Nephron progenitor cell (in vitro differentiated cells): ENCODE results near the gene ADAT2.

Experiments used
- DNase-seq: peaks from one replicate; pipeline ENCODE4 v3.0.0; 2021
- H3K27ac Mint-ChIP-seq: 2 replicates; pipeline ENCODE4 v1.8.0; 2021; ENCODE audit warnings: mild to moderate bottlenecking, moderate library complexity, mixed read lengths
- H3K27me3 Mint-ChIP-seq: 2 replicates; pipeline ENCODE4 v1.8.0; 2021; ENCODE audit warnings: mild to moderate bottlenecking, low read depth, mixed read lengths; ENCODE audit not compliant: poor library complexity
- H3K36me3 Mint-ChIP-seq: 2 replicates; pipeline ENCODE4 v1.8.0; 2021; ENCODE audit warnings: low read depth, mixed read lengths
- H3K4me1 Mint-ChIP-seq: 2 replicates; pipeline ENCODE4 v1.8.0; 2021; ENCODE audit warnings: mixed read lengths
- H3K4me3 Mint-ChIP-seq: 2 replicates; pipeline ENCODE4 v1.8.0; 2021; ENCODE audit warnings: mild to moderate bottlenecking, moderate library complexity, mixed read lengths
- H3K9me3 Mint-ChIP-seq: 2 replicates; pipeline ENCODE4 v1.8.0; 2021; ENCODE audit warnings: mild to moderate bottlenecking, moderate library complexity, mixed read lengths
- TF ChIP-seq, protein P1 (sequence below): fragments of 200-600 bp; sonication (generic); IDR thresholded peaks from 2 replicates; pipeline ENCODE4 v1.5.0; 2021; ENCODE audit warnings: antibody characterized with exemption

ADAT2 gene

DNA sequence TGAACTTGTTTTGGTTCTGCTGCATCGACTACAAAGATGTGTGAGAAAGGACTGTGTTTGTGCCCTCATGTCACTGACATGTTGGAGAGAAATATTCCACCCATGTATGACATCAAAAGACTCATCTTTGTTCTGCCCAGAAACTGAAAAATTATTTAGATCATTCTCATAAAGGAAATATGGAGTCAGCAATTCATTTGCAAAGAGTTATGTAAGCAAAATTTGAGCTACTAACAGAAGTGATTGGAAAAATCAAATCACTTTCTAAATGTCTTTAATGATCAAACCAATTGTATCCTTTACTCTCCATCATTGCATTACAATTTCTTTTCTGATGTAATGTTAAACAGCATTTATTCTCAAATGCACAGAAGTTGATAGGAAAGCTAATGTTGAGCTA lies 19.3 kb downstream of the ADAT2 start:
- no peak overlapping the region for H3K4me3 Mint-ChIP-seq
- TF ChIP-seq, protein P1, sequence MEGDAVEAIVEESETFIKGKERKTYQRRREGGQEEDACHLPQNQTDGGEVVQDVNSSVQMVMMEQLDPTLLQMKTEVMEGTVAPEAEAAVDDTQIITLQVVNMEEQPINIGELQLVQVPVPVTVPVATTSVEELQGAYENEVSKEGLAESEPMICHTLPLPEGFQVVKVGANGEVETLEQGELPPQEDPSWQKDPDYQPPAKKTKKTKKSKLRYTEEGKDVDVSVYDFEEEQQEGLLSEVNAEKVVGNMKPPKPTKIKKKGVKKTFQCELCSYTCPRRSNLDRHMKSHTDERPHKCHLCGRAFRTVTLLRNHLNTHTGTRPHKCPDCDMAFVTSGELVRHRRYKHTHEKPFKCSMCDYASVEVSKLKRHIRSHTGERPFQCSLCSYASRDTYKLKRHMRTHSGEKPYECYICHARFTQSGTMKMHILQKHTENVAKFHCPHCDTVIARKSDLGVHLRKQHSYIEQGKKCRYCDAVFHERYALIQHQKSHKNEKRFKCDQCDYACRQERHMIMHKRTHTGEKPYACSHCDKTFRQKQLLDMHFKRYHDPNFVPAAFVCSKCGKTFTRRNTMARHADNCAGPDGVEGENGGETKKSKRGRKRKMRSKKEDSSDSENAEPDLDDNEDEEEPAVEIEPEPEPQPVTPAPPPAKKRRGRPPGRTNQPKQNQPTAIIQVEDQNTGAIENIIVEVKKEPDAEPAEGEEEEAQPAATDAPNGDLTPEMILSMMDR: no peak
- no peaks in the 10 kb centered on the region for H3K4me1 Mint-ChIP-seq
- H3K9me3 Mint-ChIP-seq: no peaks in the 10 kb centered on the region
- no peak for DNase-seq
- peaks cover 17% of the 10 kb centered on the region for H3K36me3 Mint-ChIP-seq
- H3K27ac Mint-ChIP-seq: no peak overlapping the region
- H3K27me3 Mint-ChIP-seq: no peaks in the 10 kb centered on the region

- peak overlapping the region; percentile 24 for H3K27ac Mint-ChIP-seq
- H3K9me3 Mint-ChIP-seq: no peaks in the 10 kb centered on the region
- H3K4me1 Mint-ChIP-seq: no peaks in the 10 kb centered on the region
- peaks cover 13% of the 10 kb centered on the region for H3K36me3 Mint-ChIP-seq
- no peak for DNase-seq
- no peak overlapping the region for H3K4me3 Mint-ChIP-seq
- TF ChIP-seq, protein P1: no peak
- H3K27me3 Mint-ChIP-seq: no peaks in the 10 kb centered on the region
These were observed 20.5 kb downstream of the ADAT2 start for GRCh38 chr6:143429970-143430369.

GRCh38 chr6:143427109-143427817 lies 23.2 kb downstream of the ADAT2 start:
- TF ChIP-seq, protein P1: peak; percentile 95
- H3K27me3 Mint-ChIP-seq: no peaks in the 10 kb centered on the region
- peak; percentile 79 for DNase-seq
- H3K27ac Mint-ChIP-seq: no peak overlapping the region
- no peaks in the 10 kb centered on the region for H3K9me3 Mint-ChIP-seq
- H3K36me3 Mint-ChIP-seq: peaks cover 9% of the 10 kb centered on the region
- H3K4me1 Mint-ChIP-seq: no peaks in the 10 kb centered on the region
- H3K4me3 Mint-ChIP-seq: no peak overlapping the region

DNA sequence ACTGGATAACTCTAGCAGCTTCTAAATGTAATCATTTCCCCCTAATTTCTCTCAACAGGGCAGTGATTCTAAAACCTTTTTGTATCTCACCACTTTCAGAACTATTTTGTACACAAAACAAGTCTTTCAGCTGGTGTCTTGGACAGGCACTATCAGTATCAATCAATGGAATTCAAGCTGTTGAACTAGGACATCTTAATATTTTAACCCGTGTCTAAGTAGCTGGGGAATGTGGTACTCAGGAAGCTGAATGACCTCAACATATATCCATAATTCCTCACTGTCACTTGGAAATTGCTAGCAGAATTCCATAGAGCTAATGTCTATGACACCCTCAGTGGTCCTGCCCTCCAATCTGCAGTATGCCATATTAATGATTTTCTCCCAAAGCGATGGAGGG lies 24.5 kb downstream of the ADAT2 start:
- TF ChIP-seq, protein P1: no peak

GRCh38 chr6:143419526-143419925 lies 31.0 kb downstream of the ADAT2 start:
- DNase-seq: no peak
- TF ChIP-seq, protein P1: no peak
- peaks cover 20% of the 10 kb centered on the region for H3K36me3 Mint-ChIP-seq
- H3K27me3 Mint-ChIP-seq: no peaks in the 10 kb centered on the region
- no peak overlapping the region for H3K4me3 Mint-ChIP-seq
- H3K4me1 Mint-ChIP-seq: no peaks in the 10 kb centered on the region
- no peak overlapping the region for H3K27ac Mint-ChIP-seq
- no peaks in the 10 kb centered on the region for H3K9me3 Mint-ChIP-seq

More for the DNA sequence above, 24.5 kb downstream of the ADAT2 start:
- H3K9me3 Mint-ChIP-seq: no peaks in the 10 kb centered on the region
- peaks cover 10% of the 10 kb centered on the region for H3K36me3 Mint-ChIP-seq
- no peak overlapping the region for H3K4me3 Mint-ChIP-seq
- no peak for DNase-seq
- no peak overlapping the region for H3K27ac Mint-ChIP-seq
- H3K27me3 Mint-ChIP-seq: no peaks in the 10 kb centered on the region
- H3K4me1 Mint-ChIP-seq: no peaks in the 10 kb centered on the region

GRCh38 chr6:143414769-143415168 lies 35.7 kb downstream of the ADAT2 start:
- H3K27me3 Mint-ChIP-seq: no peaks in the 10 kb centered on the region
- TF ChIP-seq, protein P1: no peak
- H3K4me1 Mint-ChIP-seq: no peaks in the 10 kb centered on the region
- peaks cover 11% of the 10 kb centered on the region for H3K36me3 Mint-ChIP-seq
- H3K4me3 Mint-ChIP-seq: no peak overlapping the region
- H3K27ac Mint-ChIP-seq: no peak overlapping the region
- no peak for DNase-seq
- H3K9me3 Mint-ChIP-seq: no peaks in the 10 kb centered on the region
